GM12872 (cell line): ENCODE measurements around the gene MECP2.

Source experiments
- CTCF ChIP-seq: IDR thresholded peaks from 3 replicates; pipeline ENCODE4 v1.5.1; 2011; ENCODE audit warnings: low read depth, mild to moderate bottlenecking, low read length, moderate library complexity; ENCODE audit not compliant: insufficient read depth

The MECP2 gene

GRCh38 chrX:154059231-154059630 lies 38.3 kb downstream of the MECP2 start:
- TF ChIP-seq CTCF, result no peak

GRCh38 chrX:154058214-154058997 lies 39.1 kb downstream of the MECP2 start:
- TF ChIP-seq CTCF, result no peak

GRCh38 chrX:154057791-154058190 lies 39.7 kb downstream of the MECP2 start:
- TF ChIP-seq CTCF, result no peak

GRCh38 chrX:154056770-154057241 lies 40.7 kb downstream of the MECP2 start:
- TF ChIP-seq CTCF, result no peak

- TF ChIP-seq CTCF, result peak; percentile 63
Measured at GRCh38 chrX:154051201-154051810, 46.2 kb downstream of the MECP2 start.

GRCh38 chrX:154050113-154050495 lies 47.4 kb downstream of the MECP2 start:
- no peak for TF ChIP-seq CTCF

GRCh38 chrX:154049209-154050112 lies 48.1 kb downstream of the MECP2 start:
- TF ChIP-seq CTCF, result no peak
